ENCODE data around the gene ADGRB3.

GRCh38 chr6:68756454-68757375, 121.6 kb downstream of the ADGRB3 start:
- TF ChIP-seq CTCF (conservative IDR thresholded peaks at IDR 0.05; ENCODE audit: low read length) (no peak), EZH2phosphoT487 (IDR thresholded peaks at IDR 0.05; ENCODE audit: borderline replicate concordance, low read depth, low read length) (no peak)

Measured in OCI-LY7 (cell line).